GM12891 (cell line): ENCODE measurements around the gene SMPD3.

Source experiments
- DNase-seq: peaks from one replicate; pipeline ENCODE4 v3.0.0; 2011; ENCODE audit warnings: low spot score; ENCODE audit not compliant: insufficient read length
- FAIRE-seq: peaks from 2 replicates; lab custom pipeline; 2011; peaks lifted over from hg19 to GRCh38; lab: Jason Lieb, UNC
- PAX5 ChIP-seq: IDR thresholded peaks from 2 replicates; pipeline ENCODE4 v1.6.1; 2011; ENCODE audit warnings: low read length, moderate library complexity, mild to moderate bottlenecking; ENCODE audit not compliant: insufficient read depth, severe bottlenecking
- POLR2A ChIP-seq: IDR thresholded peaks from 2 replicates; pipeline ENCODE4 v1.6.1; 2011; ENCODE audit warnings: low read depth, low read length, control low read depth
- POLR2AphosphoS5 ChIP-seq: IDR thresholded peaks from 2 replicates; pipeline ENCODE4 v1.6.1; 2011; ENCODE audit warnings: low read depth, low read length, control low read depth
- POU2F2 ChIP-seq: IDR thresholded peaks from 2 replicates; pipeline ENCODE4 v1.6.1; 2011; ENCODE audit warnings: low read depth, mild to moderate bottlenecking, control low read depth, low read length, moderate library complexity
- SPI1 ChIP-seq: IDR thresholded peaks from 2 replicates; pipeline ENCODE4 v1.6.1; 2011; ENCODE audit warnings: low read depth, low read length, control low read depth
- TAF1 ChIP-seq: IDR thresholded peaks from 2 replicates; pipeline ENCODE4 v1.6.1; 2011; ENCODE audit warnings: low read depth, low read length, control low read depth

SMPD3 gene

DNA sequence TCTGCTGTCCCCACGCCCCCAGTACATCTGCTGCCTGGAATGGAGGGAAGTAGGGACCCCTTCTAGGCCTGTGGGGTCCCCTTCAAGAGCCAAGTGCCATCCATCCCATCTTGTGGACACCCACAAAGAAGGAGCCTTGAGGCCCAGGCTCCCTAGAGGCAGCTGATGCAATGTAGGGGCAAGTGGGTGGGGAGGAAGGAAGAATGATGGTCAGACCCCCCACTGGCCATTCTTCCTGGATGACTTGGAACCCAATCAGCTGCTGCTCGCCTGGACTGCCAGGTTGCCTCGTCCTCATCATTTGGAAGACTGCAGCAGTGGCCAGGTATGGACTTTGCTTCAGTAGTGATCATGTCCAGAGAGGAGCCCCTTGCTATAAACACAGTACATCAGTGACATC is 48.9 kb downstream of the SMPD3 start:
- FAIRE-seq, result peak; percentile 51
- TF ChIP-seq POU2F2 (no peak), SPI1 (no peak)
- DNase-seq, result no peak

DNA sequence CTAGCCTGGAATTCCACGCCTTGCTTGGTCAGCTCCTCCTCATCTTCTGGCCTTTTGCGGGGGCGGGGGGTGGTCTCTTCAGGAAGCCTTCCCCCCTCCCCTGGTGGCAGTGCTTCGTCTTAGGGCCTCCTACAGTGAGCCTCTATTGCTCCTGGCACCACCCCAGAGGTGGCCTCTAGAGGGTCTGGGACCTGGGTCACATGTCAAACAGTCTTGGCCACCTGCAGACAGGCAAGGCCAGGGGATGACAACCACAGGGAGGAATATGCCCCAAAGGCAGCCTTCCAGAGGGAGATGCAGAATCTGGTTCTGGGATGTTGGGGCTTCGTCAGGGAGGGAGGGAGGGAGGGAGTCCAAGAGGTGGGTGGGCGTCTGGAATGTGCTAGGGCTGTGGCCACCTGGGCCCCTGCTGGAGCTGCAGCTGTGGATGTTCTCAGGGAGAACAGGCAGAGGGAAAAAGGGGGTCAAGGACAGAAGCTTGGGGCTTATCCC is 50.6 kb downstream of the SMPD3 start:
- no peak for FAIRE-seq
- no peak for TF ChIP-seq SPI1
- no peak for TF ChIP-seq POLR2AphosphoS5
- no peak for TF ChIP-seq POLR2A
- no peak for TF ChIP-seq POU2F2
- no peak for TF ChIP-seq PAX5
- no peak for TF ChIP-seq TAF1
- no peak for DNase-seq

DNA sequence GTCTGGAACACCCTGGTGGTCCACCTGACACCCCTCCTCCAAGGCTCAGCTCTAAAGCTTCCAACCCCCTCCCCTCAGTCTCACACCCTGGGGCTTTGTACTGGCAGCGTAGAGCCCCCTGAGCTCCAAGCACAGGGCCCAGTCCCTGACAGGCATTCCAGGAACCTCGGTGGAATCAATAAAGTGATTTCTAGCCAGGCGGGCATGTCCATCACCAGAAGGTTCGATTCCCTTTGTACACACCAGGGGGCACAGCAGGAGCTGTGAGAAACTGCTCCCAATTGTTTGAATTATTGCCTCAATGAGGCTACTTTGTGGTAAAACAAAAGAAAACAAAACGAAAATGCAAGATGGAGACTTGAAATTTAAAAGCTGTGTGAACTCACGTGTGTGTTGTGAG is 51.8 kb downstream of the SMPD3 start:
- no peak for DNase-seq
- no peak for TF ChIP-seq TAF1
- TF ChIP-seq PAX5, result no peak
- no peak for TF ChIP-seq POLR2A
- no peak for TF ChIP-seq SPI1
- TF ChIP-seq POU2F2, result no peak
- TF ChIP-seq POLR2AphosphoS5, result no peak
- peak; percentile 50 for FAIRE-seq

- FAIRE-seq, result no peak
- TF ChIP-seq TAF1 (no peak), POU2F2 (no peak), POLR2AphosphoS5 (no peak)
Measured at GRCh38 chr16:68395815-68396214, 52.5 kb downstream of the SMPD3 start.

DNA sequence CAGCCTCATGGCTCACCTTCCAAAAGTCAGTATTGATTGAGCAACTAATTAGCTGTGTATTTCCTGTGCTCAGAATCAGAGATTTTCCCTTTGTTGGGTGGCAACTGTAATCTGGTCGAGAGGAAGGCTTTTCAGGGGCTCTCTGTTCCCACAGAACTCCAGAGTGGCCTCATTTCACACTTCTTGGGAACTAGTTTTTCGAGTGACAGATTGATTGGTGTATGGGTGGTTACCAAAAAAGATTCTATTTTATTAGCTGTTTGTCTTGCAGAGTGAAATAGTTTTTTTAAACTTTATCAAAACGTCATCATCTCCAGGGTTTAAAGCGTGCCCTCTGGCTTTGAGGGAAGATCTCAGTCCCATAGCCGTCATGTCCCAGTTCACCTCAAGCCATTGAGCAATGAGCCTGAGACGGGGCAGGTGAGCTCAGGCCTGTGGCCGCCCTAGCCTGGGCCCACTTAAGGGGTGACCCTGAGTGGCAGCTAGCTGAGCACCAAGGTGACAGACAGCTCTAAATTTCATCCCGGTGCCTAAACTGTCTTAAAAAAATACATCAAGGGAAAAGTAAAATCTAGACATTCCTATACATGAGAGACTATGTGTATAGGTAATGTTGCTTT is 53.0 kb downstream of the SMPD3 start:
- no peak for DNase-seq
- TF ChIP-seq POLR2A, result no peak
- no peak for TF ChIP-seq POLR2AphosphoS5
- TF ChIP-seq POU2F2, result no peak
- TF ChIP-seq SPI1, result no peak
- no peak for TF ChIP-seq TAF1
- no peak for FAIRE-seq

More at GRCh38 chr16:68395815-68396214, 52.5 kb downstream of the SMPD3 start:
- no peak for DNase-seq

DNA sequence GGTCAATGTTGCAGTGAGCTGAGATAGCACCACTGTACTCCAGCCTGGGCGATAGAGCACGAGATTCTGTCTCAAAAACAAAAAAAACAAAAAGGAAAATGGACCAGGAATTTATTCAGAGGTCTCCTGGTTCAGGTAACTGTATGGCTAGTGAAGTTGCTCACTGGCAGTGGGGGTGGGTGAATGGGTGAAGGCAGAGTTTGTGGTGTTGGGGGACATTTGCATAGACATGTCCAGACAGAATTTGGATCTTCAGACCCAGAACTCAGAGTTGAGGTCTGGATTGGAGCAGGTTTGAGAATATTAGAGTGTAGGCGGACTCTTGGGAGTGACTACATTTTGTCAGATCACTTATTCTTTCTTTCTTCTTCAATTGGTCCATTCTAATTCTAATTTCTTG is 55.0 kb downstream of the SMPD3 start:
- FAIRE-seq (peak; percentile 69), DNase-seq (no peak)
- TF ChIP-seq POLR2AphosphoS5 (no peak), SPI1 (no peak), POU2F2 (peak; percentile 73; the same call in 1 of the 2 replicates), TAF1 (no peak), PAX5 (no peak), POLR2A (no peak)

GRCh38 chr16:68389750-68390371 is 58.4 kb downstream of the SMPD3 start:
- TF ChIP-seq PAX5, result no peak
- no peak for TF ChIP-seq POU2F2
- no peak for TF ChIP-seq SPI1
- no peak for TF ChIP-seq POLR2A
- no peak for TF ChIP-seq POLR2AphosphoS5
- no peak for TF ChIP-seq TAF1
- no peak for DNase-seq
- FAIRE-seq, result no peak

DNA sequence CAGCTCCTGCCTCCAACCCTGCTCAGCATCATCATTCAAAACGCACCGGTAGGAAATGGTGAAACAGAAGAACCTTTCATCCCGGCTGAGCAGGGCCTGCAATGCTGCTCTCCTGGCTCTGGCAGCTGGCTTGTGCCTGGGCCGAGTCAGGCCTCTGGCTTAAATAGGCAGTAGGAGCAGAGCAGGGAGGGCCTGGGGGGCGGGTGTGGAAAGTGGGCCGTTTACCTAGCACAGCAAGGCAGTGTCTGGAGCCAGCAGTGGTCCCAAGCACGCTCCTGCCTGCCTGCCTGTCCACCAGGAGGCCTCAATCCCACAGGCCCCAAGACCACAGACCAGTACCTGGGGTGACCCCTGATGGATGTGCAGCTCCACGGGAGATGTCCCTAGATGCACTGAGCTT is 59.3 kb downstream of the SMPD3 start:
- FAIRE-seq, result no peak
- no peak for DNase-seq
- TF ChIP-seq POU2F2 (no peak), POLR2AphosphoS5 (no peak), TAF1 (no peak), POLR2A (no peak), PAX5 (no peak), SPI1 (no peak)

GRCh38 chr16:68388124-68388523 is 60.2 kb downstream of the SMPD3 start:
- no peak for TF ChIP-seq SPI1
- TF ChIP-seq PAX5, result no peak
- TF ChIP-seq POU2F2, result no peak
- no peak for TF ChIP-seq TAF1
- TF ChIP-seq POLR2AphosphoS5, result no peak
- no peak for TF ChIP-seq POLR2A
- FAIRE-seq (no peak), DNase-seq (no peak)

- DNase-seq, result no peak
- TF ChIP-seq SPI1 (no peak), PAX5 (no peak), TAF1 (no peak), POLR2A (no peak), POU2F2 (no peak), POLR2AphosphoS5 (no peak)
- FAIRE-seq, result no peak
Measured at GRCh38 chr16:68387301-68387700, 61.0 kb downstream of the SMPD3 start.
